Esophagus (tissue), 2 donors: ENCODE measurements around the gene PPFIA4. TPM values are rescaled to one million over a fixed set of nuclear protein-coding genes. Genes with fewer than 3 reads are reported as not detected.

ENCODE experiments used
- H3K27ac ChIP-seq, 2 donors: one replicate each; pipeline ENCODE4 v1.5.1; 2013; ENCODE audit warnings: low read depth in 2 of 2, mild to moderate bottlenecking in 2 of 2, inconsistent platforms in 1 of 2, low read length in 1 of 2, moderate library complexity in 1 of 2
- H3K27me3 ChIP-seq, 2 donors: one replicate each; pipeline ENCODE4 v1.6.1; 2013; ENCODE audit warnings: low read length in 2 of 2, control low read depth in 1 of 2, mild to moderate bottlenecking in 1 of 2; ENCODE audit not compliant: insufficient read depth in 2 of 2, control insufficient read depth in 1 of 2
- H3K36me3 ChIP-seq, 2 donors: one replicate each; pipeline ENCODE4 v1.6.1; 2013; ENCODE audit warnings: low read length in 1 of 2; ENCODE audit not compliant: control insufficient read depth in 2 of 2, insufficient read depth in 2 of 2
- H3K4me1 ChIP-seq, 2 donors: one replicate each; pipeline ENCODE4 v1.6.1; 2013; ENCODE audit warnings: low read length in 1 of 2; ENCODE audit not compliant: control insufficient read depth in 2 of 2, insufficient read depth in 2 of 2
- H3K4me3 ChIP-seq, 2 donors: one replicate each; pipeline ENCODE4 v1.5.1; 2013; ENCODE audit warnings: low read length in 2 of 2, mild to moderate bottlenecking in 2 of 2, low read depth in 1 of 2, moderate library complexity in 1 of 2
- H3K9me3 ChIP-seq, 2 donors: one replicate each; pipeline ENCODE4 v1.6.1; 2013; ENCODE audit warnings: mild to moderate bottlenecking in 2 of 2, low read depth in 1 of 2, low read length in 1 of 2, moderate library complexity in 1 of 2; ENCODE audit not compliant: control insufficient read depth in 2 of 2, insufficient read depth in 1 of 2
- WGBS, 2 donors: extraction: QIAGEN DNeasy Blood & Tissue Kit; methylation state at CpG; one replicate each; pipeline ENCODE4 v1.1.7; 2013; 5-methylcytosine and 5-hydroxymethylcytosine counted together
- polyA plus RNA-seq, 2 donors: library from polyadenylated mRNA; stranded (reverse); fragments of 200-250 nt; gene quantifications; one replicate each; pipeline ENCODE4 v1.2.3, GENCODE V29; 2013
- donor health status: healthy with polysubstance abuse.
- donor health status: Bipolar disorder and iron deficiency.

The PPFIA4 gene
- polyA plus RNA-seq, 2 donors, result 0.84 to 4.1 TPM

GRCh38 chr1:203031467-203031866 is 5.2 kb downstream of the PPFIA4 start:
- Histone ChIP-seq H3K4me1 (peaks cover 2 to 4% of the 10 kb centered on the region in 2 donors), H3K36me3 (no peaks in the 10 kb centered on the region), H3K27ac (no peak overlapping the region), H3K27me3 (no peaks in the 10 kb centered on the region), H3K9me3 (no peaks in the 10 kb centered on the region), H3K4me3 (no peak overlapping the region)
- 76 to 87% methylated on average over 6 of the region's 6 CpGs for WGBS, 2 donors

DNA sequence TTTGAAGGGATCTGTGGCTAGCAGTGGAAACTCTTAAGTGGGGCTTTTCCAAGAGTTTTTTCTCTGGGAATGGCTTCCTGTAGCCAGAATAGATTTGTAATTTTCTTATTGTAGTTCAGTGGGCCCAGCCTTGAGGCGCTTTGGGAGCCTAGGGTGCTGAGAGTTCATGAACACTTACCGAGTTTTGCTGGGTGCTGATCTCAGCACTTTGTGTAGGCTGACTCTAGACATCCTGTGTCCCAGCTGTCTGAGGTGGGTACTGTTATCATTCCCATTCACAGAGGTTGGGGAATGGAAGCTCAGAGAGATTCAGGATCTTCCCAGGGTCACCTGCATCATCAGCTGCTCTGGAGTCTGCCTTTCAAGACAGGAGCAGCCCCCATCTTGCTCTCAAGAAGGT is 7.0 kb downstream of the PPFIA4 start:
- no peaks in the 10 kb centered on the region for H3K27me3 ChIP-seq
- 85 to 86% methylated on average over 2 of the region's 2 CpGs for WGBS, 2 donors
- H3K36me3 ChIP-seq, result no peaks in the 10 kb centered on the region
- no peaks in the 10 kb centered on the region for H3K4me1 ChIP-seq
- H3K9me3 ChIP-seq, result no peaks in the 10 kb centered on the region
- H3K27ac ChIP-seq, result no peak overlapping the region
- no peak overlapping the region for H3K4me3 ChIP-seq

- no peaks in the 10 kb centered on the region for H3K4me1 ChIP-seq
- 84 to 85% methylated on average over 2 of the region's 2 CpGs for WGBS, 2 donors
- no peak overlapping the region for H3K27ac ChIP-seq
- no peaks in the 10 kb centered on the region for H3K36me3 ChIP-seq
- H3K4me3 ChIP-seq, result no peak overlapping the region
- H3K9me3 ChIP-seq, result no peaks in the 10 kb centered on the region
- H3K27me3 ChIP-seq, result no peaks in the 10 kb centered on the region
Observed at GRCh38 chr1:203033917-203034316, 7.6 kb downstream of the PPFIA4 start.

- Histone ChIP-seq H3K4me1 (no peaks in the 10 kb centered on the region), H3K9me3 (no peaks in the 10 kb centered on the region), H3K27ac (no peak overlapping the region), H3K36me3 (no peaks in the 10 kb centered on the region), H3K27me3 (no peaks in the 10 kb centered on the region), H3K4me3 (no peak overlapping the region)
- 77 to 82% methylated on average over 10 of the region's 10 CpGs for WGBS, 2 donors
Observed at GRCh38 chr1:203034422-203035110, 8.3 kb downstream of the PPFIA4 start.

GRCh38 chr1:203035111-203036000 is 9.1 kb downstream of the PPFIA4 start:
- H3K36me3 ChIP-seq, result no peaks in the 10 kb centered on the region
- H3K27me3 ChIP-seq, result no peaks in the 10 kb centered on the region
- H3K9me3 ChIP-seq, result no peaks in the 10 kb centered on the region
- no peak overlapping the region for H3K27ac ChIP-seq
- H3K4me1 ChIP-seq, result no peaks in the 10 kb centered on the region
- H3K4me3 ChIP-seq, result no peak overlapping the region
- 80 to 82% methylated on average over 15 of the region's 15 CpGs for WGBS, 2 donors

DNA sequence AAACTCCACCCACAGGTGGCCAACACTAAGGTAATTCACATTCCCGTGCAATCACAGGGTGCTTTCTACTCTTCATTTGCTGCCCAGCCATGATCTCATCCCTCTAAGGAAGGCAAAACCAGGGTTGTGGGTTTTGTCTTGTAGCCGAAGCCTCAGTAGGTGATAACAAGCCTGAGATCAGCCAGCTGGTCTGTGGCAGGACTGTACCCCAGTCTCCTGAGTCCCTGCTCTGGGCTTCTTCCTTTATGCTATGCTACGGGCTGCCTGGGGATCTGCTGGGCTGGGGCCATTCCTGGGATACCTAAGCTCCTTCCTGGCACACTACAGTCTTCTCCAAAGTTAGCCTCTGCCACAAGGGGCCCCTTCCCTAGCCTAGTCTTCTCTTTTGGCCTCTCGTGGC is 9.8 kb downstream of the PPFIA4 start:
- no peak overlapping the region for H3K4me3 ChIP-seq
- 54 to 59% methylated on average over 4 of the region's 4 CpGs for WGBS, 2 donors

DNA sequence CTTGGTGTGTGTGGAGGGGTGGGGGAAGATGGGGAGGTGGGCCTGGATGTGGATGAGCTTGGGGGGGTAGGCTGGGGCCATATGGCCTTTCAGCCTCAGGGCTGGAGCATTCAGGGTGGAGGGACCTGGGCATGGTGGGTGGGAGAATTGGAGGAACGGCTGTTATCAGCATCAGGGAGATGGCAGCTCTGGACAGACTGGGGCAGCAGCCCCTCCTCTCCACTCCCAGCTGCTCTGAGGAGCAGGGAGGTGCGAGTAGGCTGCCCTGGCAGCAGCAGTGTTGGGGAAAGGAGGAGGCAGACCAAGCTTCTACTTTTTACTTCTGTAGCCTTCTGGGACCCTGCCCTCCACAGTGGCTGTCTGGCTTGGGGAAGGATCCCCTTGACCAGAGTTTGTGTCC is 10.2 kb downstream of the PPFIA4 start:
- Histone ChIP-seq H3K36me3 (no peaks in the 10 kb centered on the region), H3K27me3 (no peaks in the 10 kb centered on the region), H3K4me1 (no peaks in the 10 kb centered on the region), H3K27ac (no peak overlapping the region), H3K4me3 (no peak overlapping the region), H3K9me3 (no peaks in the 10 kb centered on the region)
- WGBS, 2 donors, result 49 to 62% methylated on average over 2 of the region's 2 CpGs

More for the DNA sequence above, 9.8 kb downstream of the PPFIA4 start:
- no peaks in the 10 kb centered on the region for H3K36me3 ChIP-seq
- no peaks in the 10 kb centered on the region for H3K4me1 ChIP-seq
- no peak overlapping the region for H3K27ac ChIP-seq
- H3K27me3 ChIP-seq, result no peaks in the 10 kb centered on the region
- no peaks in the 10 kb centered on the region for H3K9me3 ChIP-seq

GRCh38 chr1:203037509-203038190 is 11.4 kb downstream of the PPFIA4 start:
- 76 to 81% methylated on average over 10 of the region's 10 CpGs for WGBS, 2 donors
- Histone ChIP-seq H3K36me3 (no peaks in the 10 kb centered on the region), H3K4me1 (no peaks in the 10 kb centered on the region), H3K4me3 (no peak overlapping the region), H3K9me3 (no peaks in the 10 kb centered on the region), H3K27ac (no peak overlapping the region), H3K27me3 (no peaks in the 10 kb centered on the region)

DNA sequence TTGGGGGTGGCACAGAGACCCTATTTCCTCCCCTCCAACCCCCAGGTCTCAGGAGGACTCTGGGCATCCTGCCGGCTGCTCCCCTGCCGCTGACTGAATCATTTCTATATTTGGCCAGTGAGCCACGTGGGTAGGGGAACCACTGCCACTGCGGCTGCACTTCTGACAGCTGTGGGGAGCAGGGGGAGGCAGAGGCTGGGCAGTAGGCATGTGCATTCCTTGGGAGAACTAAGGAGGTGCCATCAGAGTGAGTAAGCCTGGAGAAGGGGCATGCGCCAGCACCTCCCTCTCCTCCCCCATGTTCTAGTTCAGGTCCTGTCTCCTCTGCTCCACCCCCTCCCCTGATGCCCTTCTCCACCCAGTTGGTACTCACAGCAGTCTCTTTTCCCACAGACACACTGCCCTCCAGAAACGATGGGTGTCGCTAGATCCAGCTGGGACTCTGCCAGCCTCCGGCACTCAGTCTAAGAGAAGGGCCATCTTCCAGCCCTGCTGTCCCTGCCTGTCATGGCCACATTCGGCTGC is 12.0 kb downstream of the PPFIA4 start:
- Histone ChIP-seq H3K27ac (no peak overlapping the region), H3K36me3 (no peaks in the 10 kb centered on the region), H3K4me3 (no peak overlapping the region), H3K9me3 (no peaks in the 10 kb centered on the region), H3K4me1 (no peaks in the 10 kb centered on the region), H3K27me3 (no peaks in the 10 kb centered on the region)
- 28 to 31% methylated on average over 9 of the region's 9 CpGs for WGBS, 2 donors
